IMR-90 (cell line): ENCODE results near the gene C14orf180. TPM values are rescaled to one million over a fixed set of nuclear protein-coding genes. Genes with fewer than 3 reads are reported as not detected.

ENCODE experiments used
- ATAC-seq: fragments of 200-7000 bp; cut with Tn5 transposase; 2 replicates; pipeline ENCODE4 v1.9.1; 2020; ENCODE audit warnings: low read depth, mild to moderate bottlenecking, moderate library complexity
- BruUV-seq: library from RNA; stranded (reverse); fragments of 400-500 nt; replicated peaks from 2 replicates; lab custom pipeline; 2021; lab: Mats Ljungman, UMichigan
- CTCF ChIA-PET: fragments of 300-600 bp; formaldehyde crosslinking; extraction: SDS; loops from one replicate; lab custom pipeline; 2021; ENCODE audit warnings: antibody characterized with exemption; lab: Yijun Ruan, JAX
- POLR2A ChIA-PET: fragments of 300-600 bp; sonication (Branson Sonifier 250); formaldehyde crosslinking; loops from one replicate; lab custom pipeline; 2022; ENCODE audit warnings: antibody characterized with exemption; ENCODE audit not compliant: unreplicated experiment; lab: Charles Lee
- DNase-seq: peaks from one replicate; pipeline ENCODE4 v3.0.0; 2013
- H2AFZ ChIP-seq: replicated peaks from 2 replicates; pipeline ENCODE3; 2013; ENCODE audit warnings: low read length, mild to moderate bottlenecking; ENCODE audit not compliant: poor library complexity
- H2AK5ac ChIP-seq: 2 replicates; pipeline ENCODE4 v1.6.1; 2013; ENCODE audit warnings: low read depth, low read length, inconsistent platforms
- H2AK9ac ChIP-seq: replicated peaks from 2 replicates; pipeline ENCODE3; 2013; ENCODE audit warnings: mild to moderate bottlenecking, low read depth, low read length, moderate library complexity; ENCODE audit not compliant: poor library complexity
- H2BK120ac ChIP-seq: 2 replicates; pipeline ENCODE4 v1.6.1; 2013; ENCODE audit warnings: low read depth, low read length, inconsistent platforms
- H2BK15ac ChIP-seq: 3 replicates; pipeline ENCODE4 v1.6.1; 2013; ENCODE audit warnings: low read depth, low read length, inconsistent platforms
- H2BK20ac ChIP-seq: 2 replicates; pipeline ENCODE4 v1.6.1; 2013; ENCODE audit warnings: low read depth, mild to moderate bottlenecking, inconsistent platforms, low read length, moderate library complexity
- H2BK5ac ChIP-seq: 2 replicates; pipeline ENCODE4 v1.6.1; 2013; ENCODE audit warnings: mild to moderate bottlenecking, low read depth, low read length, inconsistent platforms; ENCODE audit not compliant: poor library complexity, severe bottlenecking
- H3K14ac ChIP-seq: replicated peaks from 2 replicates; pipeline ENCODE4 v1.6.1; 2013; ENCODE audit warnings: low read depth, low read length, inconsistent platforms
- H3K18ac ChIP-seq: 2 replicates; pipeline ENCODE4 v1.6.1; 2013; ENCODE audit warnings: low read depth, low read length, control low read depth
- H3K23ac ChIP-seq: 2 replicates; pipeline ENCODE4 v1.6.1; 2013; ENCODE audit warnings: low read depth, low read length, inconsistent platforms
- H3K27ac ChIP-seq: 2 replicates; pipeline ENCODE4 v1.5.1; 2013; ENCODE audit warnings: mild to moderate bottlenecking, control low read depth, low read length; ENCODE audit not compliant: insufficient read depth
- H3K27me3 ChIP-seq: 2 replicates; pipeline ENCODE4 v1.6.1; 2013; ENCODE audit warnings: low read length; ENCODE audit not compliant: control insufficient read depth, insufficient read depth
- H3K36me3 ChIP-seq: 2 replicates; pipeline ENCODE4 v1.6.1; 2013; ENCODE audit warnings: low read length, mixed read lengths; ENCODE audit not compliant: control insufficient read depth, insufficient read depth
- H3K4ac ChIP-seq: 2 replicates; pipeline ENCODE4 v1.6.1; 2013; ENCODE audit warnings: low read depth, low read length, inconsistent platforms
- H3K4me1 ChIP-seq: 2 replicates; pipeline ENCODE4 v1.6.1; 2013; ENCODE audit warnings: low read length, mixed read lengths; ENCODE audit not compliant: control insufficient read depth, insufficient read depth
- H3K4me2 ChIP-seq: 2 replicates; pipeline ENCODE4 v1.6.1; 2013; ENCODE audit warnings: low read depth, mild to moderate bottlenecking, control low read depth, low read length, moderate library complexity
- H3K4me3 ChIP-seq: 2 replicates; pipeline ENCODE4 v1.5.1; 2013; ENCODE audit warnings: low read depth, mild to moderate bottlenecking, control low read depth, low read length, moderate library complexity; ENCODE audit not compliant: insufficient read depth
- H3K56ac ChIP-seq: 2 replicates; pipeline ENCODE4 v1.6.1; 2013; ENCODE audit warnings: low read length, inconsistent platforms; ENCODE audit not compliant: insufficient read depth; ENCODE audit errors: extremely low read depth
- H3K79me1 ChIP-seq, 2 experiments: 2 replicates each; pipeline ENCODE4 v1.6.1; 2013; ENCODE audit warnings: low read length in 2 of 2, inconsistent platforms in 1 of 2, low read depth in 1 of 2
- H3K9ac ChIP-seq: 2 replicates; pipeline ENCODE4 v1.6.1; 2013; ENCODE audit warnings: low read depth, low read length, control low read depth
- H3K9me1 ChIP-seq: 2 replicates; pipeline ENCODE4 v1.6.1; 2013; ENCODE audit warnings: low read length, inconsistent platforms; ENCODE audit not compliant: insufficient read depth
- H3K9me3 ChIP-seq: 2 replicates; pipeline ENCODE4 v1.6.1; 2013; ENCODE audit warnings: low read length; ENCODE audit not compliant: control insufficient read depth, insufficient read depth
- H4K20me1 ChIP-seq: 2 replicates; pipeline ENCODE4 v1.6.1; 2013; ENCODE audit warnings: low read length, inconsistent platforms; ENCODE audit not compliant: insufficient read depth
- H4K5ac ChIP-seq: 2 replicates; pipeline ENCODE4 v1.6.1; 2013; ENCODE audit warnings: mild to moderate bottlenecking, low read depth, low read length, control low read depth
- H4K8ac ChIP-seq, 2 experiments: 2 replicates each; pipeline ENCODE4 v1.6.1; 2013; ENCODE audit warnings: low read depth in 2 of 2, low read length in 2 of 2, control low read depth in 1 of 2, inconsistent platforms in 1 of 2
- H4K91ac ChIP-seq: 2 replicates; pipeline ENCODE4 v1.6.1; 2013; ENCODE audit warnings: low read depth, low read length, inconsistent platforms; ENCODE audit not compliant: insufficient read depth
- CEBPB ChIP-seq: IDR thresholded peaks from 2 replicates; pipeline ENCODE4 v1.6.1; 2012; ENCODE audit warnings: low read depth, low read length, improper control_type of control experiment
- CHD1 ChIP-seq: IDR thresholded peaks from 2 replicates; pipeline ENCODE4 v1.6.1; 2012; ENCODE audit warnings: low read depth, low read length, improper control_type of control experiment
- MAFK ChIP-seq: IDR thresholded peaks from 2 replicates; pipeline ENCODE4 v1.6.1; 2012; ENCODE audit warnings: low read depth, low read length, improper control_type of control experiment
- MAZ ChIP-seq: IDR thresholded peaks from 2 replicates; pipeline ENCODE4 v1.6.1; 2012; ENCODE audit warnings: low read depth, mild to moderate bottlenecking, low read length, improper control_type of control experiment, moderate library complexity, borderline replicate concordance
- MXI1 ChIP-seq: IDR thresholded peaks from 2 replicates; pipeline ENCODE4 v1.6.1; 2012; ENCODE audit warnings: low read depth, mild to moderate bottlenecking, low read length, moderate library complexity, borderline replicate concordance
- NFE2L2 ChIP-seq: fragments of 150-350 bp; IDR thresholded peaks from 2 replicates; pipeline ENCODE4 v1.6.1; 2016; ENCODE audit warnings: low read depth, mild to moderate bottlenecking, low read length
- POLR2A ChIP-seq: IDR thresholded peaks from 2 replicates; pipeline ENCODE4 v1.6.1; 2012; ENCODE audit warnings: mild to moderate bottlenecking, low read depth, low read length
- RAD21 ChIP-seq: IDR thresholded peaks from 2 replicates; pipeline ENCODE4 v1.6.1; 2012; ENCODE audit warnings: low read length, improper control_type of control experiment
- RCOR1 ChIP-seq: IDR thresholded peaks from 2 replicates; pipeline ENCODE4 v1.6.1; 2012; ENCODE audit warnings: mild to moderate bottlenecking, low read length, improper control_type of control experiment; ENCODE audit not compliant: insufficient replicate concordance
- SMC3 ChIP-seq: fragments of 150-350 bp; IDR thresholded peaks from 2 replicates; pipeline ENCODE4 v1.6.1; 2016; ENCODE audit warnings: low read depth, mild to moderate bottlenecking, antibody characterized with exemption, low read length, moderate library complexity
- WGBS, 2 experiments: methylation state at CpG; one replicate each; pipeline versions ENCODE4 v1.1.5 to v1.1.7; 2013; ENCODE audit warnings: missing lambda C conversion rate in 2 of 2; ENCODE audit not compliant: insufficient read length in 1 of 2; ENCODE audit errors: extremely low coverage in 2 of 2; 5-methylcytosine and 5-hydroxymethylcytosine counted together
- dilution Hi-C: fragments of 300-500 bp; cut with HindIII; formaldehyde crosslinking; loops from one replicate; pipeline ENCODE4 v1.14.3; 2018; ENCODE audit warnings: low sequenced_read_pairs; ENCODE audit not compliant: unreplicated experiment
- in situ Hi-C: fragments of 300-500 bp; cut with MboI; formaldehyde crosslinking; loops from 3 replicates; pipeline ENCODE4 v1.14.3; 2019; ENCODE audit warnings: low sequenced_read_pairs, inconsistent platforms, mixed read lengths
- intact Hi-C: fragments of 100-400 bp; cut with micrococcal nuclease; formaldehyde crosslinking; loops from 2 replicates; pipeline ENCODE4 v1.10.0; 2022
- polyA plus RNA-seq, 3 experiments: library from polyadenylated mRNA; depleted of rRNA; stranded (reverse); fragments of >200 nt; gene quantifications; 2 replicates each; pipeline ENCODE4 v1.2.3, GENCODE V29; 2012; ENCODE audit warnings: low replicate concordance in 1 of 3
- total RNA-seq: library from RNA; depleted of rRNA; stranded (reverse); fragments of >200 nt; gene quantifications from 2 replicates; pipeline ENCODE4 v1.2.3, GENCODE V29; 2012
- TF ChIP-seq, protein P1 (sequence below): fragments of 150-350 bp; IDR thresholded peaks from 2 replicates; pipeline ENCODE4 v1.6.1; 2016; ENCODE audit warnings: low read depth, mild to moderate bottlenecking, low read length, moderate library complexity, borderline replicate concordance

Gene C14orf180
- total and polyA plus RNA-seq, 2 of the 4 experiments (the other 2 are of a cell fraction): not detected

DNA sequence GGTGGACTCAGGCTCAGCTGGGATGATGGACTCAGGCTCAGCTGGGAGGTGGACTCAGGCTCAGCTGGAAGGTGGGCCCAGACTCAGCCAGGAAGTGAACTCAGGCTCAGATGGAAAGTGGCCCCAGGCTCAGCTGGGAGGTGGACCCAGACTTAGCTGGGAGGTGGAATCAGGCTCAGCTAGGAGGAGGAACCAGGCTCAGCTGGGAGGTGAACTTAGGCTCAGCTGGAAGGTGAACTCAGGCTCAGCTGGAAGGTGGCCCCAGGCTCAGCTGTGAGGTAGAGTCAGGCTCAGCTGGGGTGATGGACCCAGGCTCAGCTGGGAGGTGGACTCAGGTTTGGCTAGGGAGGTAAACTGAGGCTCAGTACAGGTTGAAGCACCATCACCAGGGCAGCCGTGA is 21.8 kb upstream of the C14orf180 start:
- no TSS peak for BruUV-seq
- Histone ChIP-seq H4K20me1 (no peaks in the 10 kb centered on the region), H3K9me1 (no peaks in the 10 kb centered on the region), H3K14ac (no peak overlapping the region), H2BK20ac (no peak overlapping the region), H3K4ac (no peak overlapping the region), H3K27ac (no peak overlapping the region), H3K4me2 (no peak overlapping the region), H4K5ac (no peak overlapping the region), H3K79me1 (no peaks in the 10 kb centered on the region), H2AK9ac (no peak overlapping the region), H3K18ac (no peak overlapping the region), H2BK120ac (no peak overlapping the region), H3K4me3 (no peak overlapping the region), H3K56ac (no peak overlapping the region), H4K91ac (no peak overlapping the region), H2BK5ac (no peak overlapping the region), H3K23ac (no peak overlapping the region), H3K27me3 (peaks cover 6% of the 10 kb centered on the region; the same call in 1 of the 2 replicates), H2AFZ (no peak overlapping the region), H3K9ac (no peak overlapping the region), H4K8ac (no peak overlapping the region), H3K4me1 (no peaks in the 10 kb centered on the region), H2BK15ac (no peak overlapping the region), H2AK5ac (no peak overlapping the region), H3K9me3 (no peaks in the 10 kb centered on the region), H3K36me3 (no peaks in the 10 kb centered on the region)
- dilution Hi-C loops (no loop called here), in situ Hi-C loops (loop anchor here (25.0 kb wide), 1 partner anchor 470 kb away; the partner anchor contains the start of gene ASPG), intact Hi-C loops (no loop called here)
- ATAC-seq: no peak
- DNase-seq: no peak
- ChIA-PET POLR2A (no interaction called here), CTCF (no interaction called here)
- WGBS, 2 experiments: no CpG with 5 or more reads among the region's 1 CpG
- TF ChIP-seq RAD21 (no peak), RCOR1 (no peak), CHD1 (no peak), POLR2A (no peak), CEBPB (no peak), MXI1 (no peak), SMC3 (no peak), MAZ (no peak), MAFK (no peak), NFE2L2 (no peak)
- TF ChIP-seq, protein P1, sequence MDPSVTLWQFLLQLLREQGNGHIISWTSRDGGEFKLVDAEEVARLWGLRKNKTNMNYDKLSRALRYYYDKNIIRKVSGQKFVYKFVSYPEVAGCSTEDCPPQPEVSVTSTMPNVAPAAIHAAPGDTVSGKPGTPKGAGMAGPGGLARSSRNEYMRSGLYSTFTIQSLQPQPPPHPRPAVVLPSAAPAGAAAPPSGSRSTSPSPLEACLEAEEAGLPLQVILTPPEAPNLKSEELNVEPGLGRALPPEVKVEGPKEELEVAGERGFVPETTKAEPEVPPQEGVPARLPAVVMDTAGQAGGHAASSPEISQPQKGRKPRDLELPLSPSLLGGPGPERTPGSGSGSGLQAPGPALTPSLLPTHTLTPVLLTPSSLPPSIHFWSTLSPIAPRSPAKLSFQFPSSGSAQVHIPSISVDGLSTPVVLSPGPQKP: no peak
